HepG2 (cell line): ENCODE data around the gene CALR. TPM values are rescaled to one million over a fixed set of nuclear protein-coding genes. Genes with fewer than 3 reads are reported as not detected.

ENCODE experiments used
- AKAP8 ChIP-seq: sonication (generic); formaldehyde crosslinking; IDR thresholded peaks from 2 replicates; pipeline ENCODE4 v1.5.1; 2020; ENCODE audit warnings: mild to moderate bottlenecking, missing genetic modification reagents
- KLF12 ChIP-seq: sonication (generic); formaldehyde crosslinking; IDR thresholded peaks from 2 replicates; pipeline ENCODE4 v1.4.0; 2020; ENCODE audit warnings: missing genetic modification reagents, borderline replicate concordance
- PHF8 ChIP-seq: sonication (generic); formaldehyde crosslinking; IDR thresholded peaks from 2 replicates; pipeline ENCODE4 v1.5.0; 2020; ENCODE audit warnings: missing genetic modification reagents
- POLR2G ChIP-seq: fragments of 200-400 bp; formaldehyde crosslinking; IDR thresholded peaks from 2 replicates; pipeline ENCODE4 v1.6.1; 2018; ENCODE audit warnings: mild to moderate bottlenecking, low read depth, low read length, moderate library complexity
- THAP11 ChIP-seq: IDR thresholded peaks from 2 replicates; pipeline ENCODE4 v1.6.1; 2016; ENCODE audit warnings: missing biosample characterization, missing genetic modification reagents
- ZNF274 ChIP-seq: sonication (generic); formaldehyde crosslinking; IDR thresholded peaks from 2 replicates; pipeline ENCODE4 v1.5.1; 2020; ENCODE audit warnings: mild to moderate bottlenecking, missing genetic modification reagents
- ZNF33A ChIP-seq: sonication (generic); formaldehyde crosslinking; IDR thresholded peaks from 2 replicates; pipeline ENCODE4 v1.5.1; 2020; ENCODE audit warnings: missing genetic modification reagents, mild to moderate bottlenecking, moderate library complexity, borderline replicate concordance
- ZNF501 ChIP-seq: sonication (generic); formaldehyde crosslinking; IDR thresholded peaks from 2 replicates; pipeline ENCODE4 v1.5.1; 2020; ENCODE audit warnings: mild to moderate bottlenecking, moderate library complexity, missing genetic modification reagents
- ZNF589 ChIP-seq: sonication (generic); formaldehyde crosslinking; conservative IDR thresholded peaks from 2 replicates; pipeline ENCODE4 v1.8.0; 2022; ENCODE audit warnings: mild to moderate bottlenecking, moderate library complexity, missing genetic modification reagents
- ZNF850 ChIP-seq: sonication (generic); formaldehyde crosslinking; conservative IDR thresholded peaks from 2 replicates; pipeline ENCODE4 v1.9.0; 2021; ENCODE audit warnings: mild to moderate bottlenecking, missing genetic modification reagents
- polyA plus RNA-seq, 8 experiments: library from polyadenylated mRNA; depleted of rRNA in 3 of 8; stranded (reverse) in 7 of 8; unstranded in 1 of 8; fragments of >200 nt; fragmentation: Illumina TruSeq in 4 of 8; extraction: Trizol in 4 of 8; gene quantifications; 2 replicates each; pipeline versions ENCODE4 v1.2.1 to v1.2.3, GENCODE V29; 2011 to 2016; ENCODE audit warnings: low read depth in 4 of 8, missing spikeins in 1 of 8, mixed read lengths in 1 of 8; ENCODE audit not compliant: insufficient read depth in 1 of 8
- total RNA-seq, 5 experiments: library from RNA; depleted of rRNA; stranded (reverse); fragments of >200 nt; fragmentation: Illumina TruSeq; extraction: Trizol; gene quantifications; 2 replicates each; pipeline ENCODE4 v1.2.3, GENCODE V29; 2016; ENCODE audit warnings: low read depth in 1 of 5
- TF ChIP-seq, protein P1 (sequence below): sonication (generic); formaldehyde crosslinking; IDR thresholded peaks from 2 replicates; pipeline ENCODE4 v1.5.0; 2020; ENCODE audit warnings: missing genetic modification reagents
- TF ChIP-seq, protein P2 (sequence below): IDR thresholded peaks from 2 replicates; pipeline ENCODE4 v1.6.1; 2016; ENCODE audit warnings: missing compliant biosample characterization, missing genetic modification reagents, borderline replicate concordance
- TF ChIP-seq, protein P3 (sequence below): sonication (generic); IDR thresholded peaks from 2 replicates; pipeline ENCODE4 v1.6.1; 2016; ENCODE audit warnings: low read depth, borderline replicate concordance
- TF ChIP-seq, protein P4 (sequence below): sonication (generic); formaldehyde crosslinking; IDR thresholded peaks from 2 replicates; pipeline ENCODE4 v1.4.0; 2020; ENCODE audit warnings: missing genetic modification reagents
- TF ChIP-seq, protein P5 (sequence below): sonication (generic); formaldehyde crosslinking; IDR thresholded peaks from 2 replicates; pipeline ENCODE4 v1.4.0; 2020; ENCODE audit warnings: low read depth, mild to moderate bottlenecking, missing genetic modification reagents

CALR gene
- total and polyA plus RNA-seq, 2 of the 13 experiments (the other 11 are each of a cell fraction or from before 2014, with no cell fraction given), result 898 to 934 TPM

DNA sequence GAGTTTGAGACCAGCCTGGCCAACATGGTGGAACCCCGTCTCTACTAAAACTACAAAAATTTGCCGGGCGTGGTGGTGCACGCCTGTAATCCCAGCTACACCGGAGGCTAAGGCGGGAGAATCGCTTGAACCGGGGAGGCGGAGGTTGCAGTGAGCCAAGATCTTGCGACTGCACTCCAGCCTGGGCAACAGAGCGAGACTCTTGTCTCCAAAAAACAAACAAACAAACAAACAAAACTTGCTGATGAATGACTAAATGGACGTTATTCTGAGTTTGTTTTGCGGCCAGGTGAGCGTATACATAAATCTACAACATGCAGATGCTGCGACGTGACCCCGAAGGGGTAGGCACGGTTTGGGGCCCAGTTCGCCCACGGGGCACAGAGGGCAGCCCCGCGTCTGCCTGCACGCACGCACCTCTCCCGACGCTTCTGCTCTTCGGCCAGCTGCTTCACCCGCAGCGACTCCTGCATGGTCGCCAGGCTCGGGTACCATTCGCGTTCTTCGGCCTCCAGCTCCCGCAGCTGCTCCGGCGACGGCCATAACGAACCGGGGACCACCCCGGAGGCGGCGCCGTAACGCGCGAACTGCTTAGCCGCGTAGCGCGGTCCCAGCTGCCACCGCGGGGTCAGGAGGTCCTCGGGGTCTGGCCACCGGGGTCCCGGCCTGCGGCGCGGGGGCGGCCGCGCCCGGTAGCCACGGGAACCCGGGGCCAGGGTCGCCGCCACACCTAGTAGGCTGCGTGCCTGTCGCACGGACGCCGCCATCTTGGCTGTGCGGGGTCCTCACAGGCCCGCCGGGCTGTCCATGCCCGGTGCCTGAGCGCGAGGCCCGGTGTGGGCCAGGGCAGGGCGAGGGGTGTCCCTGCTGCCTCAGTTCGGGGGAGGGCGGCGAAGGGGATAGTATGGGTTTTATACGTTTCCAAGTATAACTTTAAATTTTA lies 18.3 kb downstream of the CALR start, which contains the start of gene GADD45GIP1 (continued):
- TF ChIP-seq ZNF501 (CRISPR knock-in tag) (peak; percentile 86), ZNF33A (CRISPR knock-in tag) (no peak), ZNF589 (CRISPR knock-in tag) (no peak), ZNF850 (CRISPR knock-in tag) (0 out of 2 replicates have a peak, but pooled peaks have one; percentile 40), PHF8 (CRISPR knock-in tag) (peak; percentile 87), AKAP8 (CRISPR knock-in tag) (no peak), ZNF274 (peak; percentile 59; the same call in 1 of the 2 replicates), THAP11 (CRISPR knock-in tag) (peak; percentile 80), POLR2G (peak; percentile 97), KLF12 (CRISPR knock-in tag) (no peak; the same call in 1 of the 2 replicates)
- TF ChIP-seq, protein P1, sequence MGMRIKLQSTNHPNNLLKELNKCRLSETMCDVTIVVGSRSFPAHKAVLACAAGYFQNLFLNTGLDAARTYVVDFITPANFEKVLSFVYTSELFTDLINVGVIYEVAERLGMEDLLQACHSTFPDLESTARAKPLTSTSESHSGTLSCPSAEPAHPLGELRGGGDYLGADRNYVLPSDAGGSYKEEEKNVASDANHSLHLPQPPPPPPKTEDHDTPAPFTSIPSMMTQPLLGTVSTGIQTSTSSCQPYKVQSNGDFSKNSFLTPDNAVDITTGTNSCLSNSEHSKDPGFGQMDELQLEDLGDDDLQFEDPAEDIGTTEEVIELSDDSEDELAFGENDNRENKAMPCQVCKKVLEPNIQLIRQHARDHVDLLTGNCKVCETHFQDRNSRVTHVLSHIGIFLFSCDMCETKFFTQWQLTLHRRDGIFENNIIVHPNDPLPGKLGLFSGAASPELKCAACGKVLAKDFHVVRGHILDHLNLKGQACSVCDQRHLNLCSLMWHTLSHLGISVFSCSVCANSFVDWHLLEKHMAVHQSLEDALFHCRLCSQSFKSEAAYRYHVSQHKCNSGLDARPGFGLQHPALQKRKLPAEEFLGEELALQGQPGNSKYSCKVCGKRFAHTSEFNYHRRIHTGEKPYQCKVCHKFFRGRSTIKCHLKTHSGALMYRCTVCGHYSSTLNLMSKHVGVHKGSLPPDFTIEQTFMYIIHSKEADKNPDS (CRISPR knock-in tag), result no peak
- TF ChIP-seq, protein P2, sequence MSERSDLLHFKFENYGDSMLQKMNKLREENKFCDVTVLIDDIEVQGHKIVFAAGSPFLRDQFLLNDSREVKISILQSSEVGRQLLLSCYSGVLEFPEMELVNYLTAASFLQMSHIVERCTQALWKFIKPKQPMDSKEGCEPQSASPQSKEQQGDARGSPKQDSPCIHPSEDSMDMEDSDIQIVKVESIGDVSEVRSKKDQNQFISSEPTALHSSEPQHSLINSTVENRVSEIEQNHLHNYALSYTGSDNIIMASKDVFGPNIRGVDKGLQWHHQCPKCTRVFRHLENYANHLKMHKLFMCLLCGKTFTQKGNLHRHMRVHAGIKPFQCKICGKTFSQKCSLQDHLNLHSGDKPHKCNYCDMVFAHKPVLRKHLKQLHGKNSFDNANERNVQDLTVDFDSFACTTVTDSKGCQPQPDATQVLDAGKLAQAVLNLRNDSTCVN (CRISPR knock-in tag), result 0 out of 2 replicates have a peak, but pooled peaks have one; percentile 54
- TF ChIP-seq, protein P3, sequence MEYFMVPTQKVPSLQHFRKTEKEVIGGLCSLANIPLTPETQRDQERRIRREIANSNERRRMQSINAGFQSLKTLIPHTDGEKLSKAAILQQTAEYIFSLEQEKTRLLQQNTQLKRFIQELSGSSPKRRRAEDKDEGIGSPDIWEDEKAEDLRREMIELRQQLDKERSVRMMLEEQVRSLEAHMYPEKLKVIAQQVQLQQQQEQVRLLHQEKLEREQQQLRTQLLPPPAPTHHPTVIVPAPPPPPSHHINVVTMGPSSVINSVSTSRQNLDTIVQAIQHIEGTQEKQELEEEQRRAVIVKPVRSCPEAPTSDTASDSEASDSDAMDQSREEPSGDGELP, result no peak
- TF ChIP-seq, protein P4, sequence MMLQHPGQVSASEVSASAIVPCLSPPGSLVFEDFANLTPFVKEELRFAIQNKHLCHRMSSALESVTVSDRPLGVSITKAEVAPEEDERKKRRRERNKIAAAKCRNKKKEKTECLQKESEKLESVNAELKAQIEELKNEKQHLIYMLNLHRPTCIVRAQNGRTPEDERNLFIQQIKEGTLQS (CRISPR knock-in tag), result peak; percentile 24; the same call in 1 of the 2 replicates
- TF ChIP-seq, protein P5, sequence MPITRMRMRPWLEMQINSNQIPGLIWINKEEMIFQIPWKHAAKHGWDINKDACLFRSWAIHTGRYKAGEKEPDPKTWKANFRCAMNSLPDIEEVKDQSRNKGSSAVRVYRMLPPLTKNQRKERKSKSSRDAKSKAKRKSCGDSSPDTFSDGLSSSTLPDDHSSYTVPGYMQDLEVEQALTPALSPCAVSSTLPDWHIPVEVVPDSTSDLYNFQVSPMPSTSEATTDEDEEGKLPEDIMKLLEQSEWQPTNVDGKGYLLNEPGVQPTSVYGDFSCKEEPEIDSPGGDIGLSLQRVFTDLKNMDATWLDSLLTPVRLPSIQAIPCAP (CRISPR knock-in tag), result no peak
